ENCODE data around the gene MDK.

GRCh38 chr11:46370253-46370652, 11.2 kb upstream of the MDK start:
- TF ChIP-seq, protein P1, sequence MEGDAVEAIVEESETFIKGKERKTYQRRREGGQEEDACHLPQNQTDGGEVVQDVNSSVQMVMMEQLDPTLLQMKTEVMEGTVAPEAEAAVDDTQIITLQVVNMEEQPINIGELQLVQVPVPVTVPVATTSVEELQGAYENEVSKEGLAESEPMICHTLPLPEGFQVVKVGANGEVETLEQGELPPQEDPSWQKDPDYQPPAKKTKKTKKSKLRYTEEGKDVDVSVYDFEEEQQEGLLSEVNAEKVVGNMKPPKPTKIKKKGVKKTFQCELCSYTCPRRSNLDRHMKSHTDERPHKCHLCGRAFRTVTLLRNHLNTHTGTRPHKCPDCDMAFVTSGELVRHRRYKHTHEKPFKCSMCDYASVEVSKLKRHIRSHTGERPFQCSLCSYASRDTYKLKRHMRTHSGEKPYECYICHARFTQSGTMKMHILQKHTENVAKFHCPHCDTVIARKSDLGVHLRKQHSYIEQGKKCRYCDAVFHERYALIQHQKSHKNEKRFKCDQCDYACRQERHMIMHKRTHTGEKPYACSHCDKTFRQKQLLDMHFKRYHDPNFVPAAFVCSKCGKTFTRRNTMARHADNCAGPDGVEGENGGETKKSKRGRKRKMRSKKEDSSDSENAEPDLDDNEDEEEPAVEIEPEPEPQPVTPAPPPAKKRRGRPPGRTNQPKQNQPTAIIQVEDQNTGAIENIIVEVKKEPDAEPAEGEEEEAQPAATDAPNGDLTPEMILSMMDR (conservative IDR thresholded peaks at IDR 0.05; ENCODE audit: low read depth, low read length): no peak
- TF ChIP-seq CEBPB (IDR thresholded peaks at IDR 0.05; ENCODE audit: low read depth, low read length) (no peak), SMC3 (IDR thresholded peaks at IDR 0.05; ENCODE audit: low read depth, low read length) (no peak), RFX5 (IDR thresholded peaks at IDR 0.05; ENCODE audit: low read depth, low read length) (no peak), RCOR1 (IDR thresholded peaks at IDR 0.05; ENCODE audit: insufficient replicate concordance, low read length) (no peak), NFE2L2 (IDR thresholded peaks at IDR 0.05; ENCODE audit: low read depth, low read length) (no peak), ELK1 (IDR thresholded peaks at IDR 0.05; ENCODE audit: borderline replicate concordance, low read depth, low read length) (no peak), MAZ (IDR thresholded peaks at IDR 0.05; ENCODE audit: borderline replicate concordance, low read depth, low read length) (no peak), POLR2A (IDR thresholded peaks at IDR 0.05; ENCODE audit: low read depth, low read length) (no peak), MXI1 (IDR thresholded peaks at IDR 0.05; ENCODE audit: borderline replicate concordance, low read depth, low read length) (no peak), BHLHE40 (IDR thresholded peaks at IDR 0.05; ENCODE audit: low read depth, low read length) (no peak)

All from IMR-90 (cell line).